ENCODE results near the gene SH2D3A.

- TF ChIP-seq POLR2A (IDR thresholded peaks at IDR 0.05) (no peak), CTCF (IDR thresholded peaks at IDR 0.05) (no peak)
These were observed 24.2 kb downstream of the SH2D3A start for GRCh38 chr19:6743066-6743465.

Data from thyroid gland (tissue), 4 donors.